NCI-H345 treated with DMSO at 0.1 percent for 48 hours (cell line): ENCODE data around the gene UHMK1.

ENCODE experiments used
- DNase-seq: peaks from one replicate; lab custom pipeline; 2025; ENCODE audit not compliant: unreplicated experiment; lab: John Stamatoyannopoulos, UW

Gene UHMK1

DNA sequence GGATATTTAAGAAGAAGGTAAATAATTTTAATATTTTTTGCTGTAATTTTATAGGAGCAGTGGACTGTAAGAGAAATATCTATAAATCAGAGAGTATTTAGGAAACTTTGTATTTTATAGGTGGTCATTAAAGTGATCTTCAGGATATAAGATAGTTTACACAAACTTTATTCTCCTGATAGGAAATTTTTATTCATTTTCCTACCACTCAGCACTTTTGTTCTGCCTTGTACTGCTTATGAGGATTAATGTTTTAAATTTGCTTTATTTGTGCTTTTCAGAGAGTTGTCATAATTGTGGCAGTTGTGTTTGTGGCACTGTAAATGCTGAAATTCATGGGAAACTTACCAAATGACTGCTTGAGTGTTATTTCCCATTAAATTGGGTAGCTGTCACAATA, 29.7 kb downstream of the UHMK1 start:
- DNase-seq, result no peak

GRCh38 chr1:162530307-162530987, 32.8 kb downstream of the UHMK1 start:
- no peak for DNase-seq

DNA sequence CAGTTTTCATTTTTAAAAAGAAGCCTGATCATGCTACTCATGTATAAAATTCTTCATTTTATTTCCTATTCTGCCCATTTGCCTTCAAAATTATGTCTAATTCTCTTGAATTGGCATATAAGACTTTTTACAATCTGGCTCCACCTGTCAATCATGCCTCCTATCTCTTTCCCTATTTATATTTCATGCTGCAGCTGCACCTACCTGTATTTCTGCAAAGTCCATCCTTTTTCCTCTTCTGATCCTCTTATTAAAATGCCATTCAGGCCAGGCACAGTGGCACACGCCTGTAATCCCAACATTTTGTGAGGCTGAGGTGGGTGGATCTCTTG, 33.3 kb downstream of the UHMK1 start:
- DNase-seq, result no peak

DNA sequence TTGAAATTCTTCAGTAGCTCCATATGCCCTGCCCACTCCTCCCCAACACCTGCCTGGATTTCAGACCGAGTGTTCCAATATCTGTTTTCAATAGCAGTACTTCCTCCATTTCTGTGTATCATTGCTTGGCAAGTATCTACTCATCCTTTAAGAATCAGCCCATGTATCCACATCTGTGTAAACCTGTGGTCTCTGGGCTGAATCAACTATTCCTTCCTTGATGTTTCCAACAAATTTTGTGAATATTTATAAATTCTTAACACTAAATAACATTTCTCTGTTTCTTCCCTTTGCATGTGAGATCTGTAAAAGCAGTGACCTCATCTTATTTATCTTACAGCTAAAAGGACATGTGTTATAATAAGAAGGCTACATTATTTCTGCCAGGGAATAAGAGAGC, 37.9 kb downstream of the UHMK1 start:
- DNase-seq, result no peak

- no peak for DNase-seq
Measured at GRCh38 chr1:162536511-162536910, 38.9 kb downstream of the UHMK1 start.

GRCh38 chr1:162537216-162537615, 39.6 kb downstream of the UHMK1 start:
- DNase-seq, result no peak

- DNase-seq, result no peak
Measured at GRCh38 chr1:162538815-162539431, 41.3 kb downstream of the UHMK1 start.

DNA sequence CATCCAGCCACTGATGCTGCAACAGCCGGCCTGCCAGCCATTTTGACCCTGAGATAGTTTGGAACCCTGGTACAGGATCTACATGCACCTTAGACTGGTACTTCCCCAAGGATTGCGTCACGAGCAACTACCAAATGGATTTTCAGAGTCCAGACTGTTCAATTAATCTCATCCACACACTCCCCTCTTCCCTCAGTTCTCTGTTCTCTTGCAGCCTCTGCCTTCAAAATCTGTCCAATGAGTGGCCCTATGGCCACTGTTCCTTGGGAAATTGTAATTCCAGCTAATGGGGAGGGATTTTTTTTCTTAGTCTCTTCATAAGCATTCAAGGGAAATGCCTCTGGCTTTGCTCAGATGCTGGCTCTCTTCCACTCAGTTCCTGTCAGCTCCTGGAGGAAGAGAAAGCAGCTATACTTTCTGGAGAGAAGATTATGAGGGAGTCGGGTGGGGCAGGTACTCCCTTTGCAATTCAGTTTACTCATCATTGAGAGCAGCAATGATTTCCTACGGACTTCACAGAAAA, 44.1 kb downstream of the UHMK1 start:
- DNase-seq, result no peak

- DNase-seq, result no peak
Measured at GRCh38 chr1:162543228-162543627, 45.6 kb downstream of the UHMK1 start.

DNA sequence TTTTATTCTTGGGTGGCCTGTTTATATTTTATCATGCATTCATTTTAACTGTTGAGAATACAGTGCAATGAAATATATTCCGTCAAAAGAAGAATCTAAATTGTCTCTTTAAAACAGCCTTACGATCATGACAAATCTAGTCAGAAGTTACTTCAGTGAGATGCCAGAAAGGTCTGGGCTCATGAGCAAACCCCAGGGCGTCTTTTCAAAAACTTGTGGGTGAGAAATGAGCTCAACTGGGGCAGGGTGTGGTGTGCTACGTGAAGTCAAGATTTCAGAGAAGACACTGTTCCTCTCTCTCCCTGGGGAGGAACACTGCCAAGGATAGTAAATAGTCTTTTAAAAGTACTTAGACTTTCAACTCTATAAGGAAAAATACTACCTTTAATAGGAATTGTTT, 50.6 kb downstream of the UHMK1 start:
- DNase-seq, result no peak

- no peak for DNase-seq
Measured at GRCh38 chr1:162549001-162549400, 51.4 kb downstream of the UHMK1 start.

DNA sequence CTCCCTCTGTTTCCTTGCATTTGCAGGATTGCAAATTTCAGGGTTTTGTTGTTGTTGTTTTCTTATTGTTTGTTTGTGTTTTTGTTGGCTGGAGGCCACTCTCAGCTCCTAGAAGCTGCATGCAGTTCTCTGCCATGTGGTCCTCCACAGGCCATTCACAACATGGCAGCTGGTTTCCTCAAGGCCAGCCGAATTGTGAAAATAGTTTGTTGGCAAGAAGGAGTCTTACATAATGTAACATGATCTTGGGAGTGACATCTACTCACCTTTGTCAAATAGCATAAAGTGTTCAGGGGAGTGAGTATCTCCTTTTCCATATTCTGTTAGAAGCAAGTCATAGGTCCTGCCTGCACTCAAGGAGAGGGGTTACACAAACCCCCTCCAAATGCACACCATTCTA, 53.3 kb downstream of the UHMK1 start:
- no peak for DNase-seq

- DNase-seq, result no peak
Measured at GRCh38 chr1:162551969-162552683, 54.5 kb downstream of the UHMK1 start.

DNA sequence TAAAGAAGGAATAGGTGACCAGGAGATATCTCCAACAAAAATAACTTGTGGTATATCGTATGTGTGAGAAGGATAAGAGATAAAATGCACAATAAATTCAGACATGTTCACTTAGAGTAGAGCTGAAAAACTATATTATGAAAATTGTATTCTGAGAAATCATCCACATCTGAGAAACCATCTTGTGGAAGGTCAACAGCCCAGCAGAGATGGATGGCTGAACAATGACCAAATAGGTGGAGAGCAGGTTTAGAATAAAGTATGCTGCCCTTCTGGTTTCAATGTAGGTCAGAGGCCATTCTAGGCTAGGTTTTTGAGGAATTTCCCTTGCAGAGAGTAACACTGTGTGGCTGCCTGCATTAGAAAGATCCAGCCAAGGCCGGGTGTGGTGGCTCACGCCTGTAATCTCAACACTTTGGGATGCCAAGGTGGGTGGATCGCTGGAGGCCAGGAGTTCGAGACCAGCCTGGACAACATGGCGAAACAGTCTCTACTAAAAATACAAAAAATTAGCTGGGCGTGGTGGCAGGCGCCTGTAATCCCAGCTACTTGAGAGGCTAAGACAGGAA, 55.1 kb downstream of the UHMK1 start:
- DNase-seq, result no peak

GRCh38 chr1:162554258-162554657, 56.6 kb downstream of the UHMK1 start:
- DNase-seq, result no peak

GRCh38 chr1:162557536-162557935, 59.9 kb downstream of the UHMK1 start:
- DNase-seq, result no peak

DNA sequence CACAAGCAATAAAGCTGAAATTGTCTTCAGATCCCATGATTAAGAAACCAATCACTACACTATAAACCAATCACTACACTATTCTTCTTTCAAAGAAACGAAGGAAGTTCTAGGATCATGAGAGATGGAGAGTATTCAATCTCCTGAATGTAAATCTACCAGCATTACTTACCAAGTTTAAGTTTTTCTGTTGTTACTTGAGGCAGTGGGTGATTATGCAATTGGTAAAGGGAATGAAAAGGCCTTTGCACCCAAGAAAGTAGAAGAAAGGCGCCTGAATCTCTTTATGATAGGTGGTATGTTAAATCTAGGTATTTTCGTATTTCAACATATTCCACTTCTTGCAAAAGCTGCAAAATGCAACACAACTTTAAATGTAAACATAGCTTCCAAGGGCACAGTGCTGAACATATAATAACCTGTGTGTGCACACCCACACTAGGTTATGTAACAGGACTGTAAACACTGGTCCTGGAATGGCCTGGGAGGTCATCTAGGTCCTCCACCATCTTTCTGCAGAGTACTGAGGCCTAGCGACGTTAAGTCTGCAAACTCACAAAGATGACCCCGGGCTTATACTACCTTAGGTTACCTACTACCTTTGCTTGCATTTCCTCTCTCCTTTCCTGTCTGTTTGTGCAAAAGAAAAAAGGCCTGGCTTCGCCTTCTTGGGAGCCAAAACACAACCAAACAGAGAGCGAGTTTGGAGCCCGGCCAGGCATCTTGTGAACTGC, 62.9 kb downstream of the UHMK1 start:
- DNase-seq, result peak; percentile 7

DNA sequence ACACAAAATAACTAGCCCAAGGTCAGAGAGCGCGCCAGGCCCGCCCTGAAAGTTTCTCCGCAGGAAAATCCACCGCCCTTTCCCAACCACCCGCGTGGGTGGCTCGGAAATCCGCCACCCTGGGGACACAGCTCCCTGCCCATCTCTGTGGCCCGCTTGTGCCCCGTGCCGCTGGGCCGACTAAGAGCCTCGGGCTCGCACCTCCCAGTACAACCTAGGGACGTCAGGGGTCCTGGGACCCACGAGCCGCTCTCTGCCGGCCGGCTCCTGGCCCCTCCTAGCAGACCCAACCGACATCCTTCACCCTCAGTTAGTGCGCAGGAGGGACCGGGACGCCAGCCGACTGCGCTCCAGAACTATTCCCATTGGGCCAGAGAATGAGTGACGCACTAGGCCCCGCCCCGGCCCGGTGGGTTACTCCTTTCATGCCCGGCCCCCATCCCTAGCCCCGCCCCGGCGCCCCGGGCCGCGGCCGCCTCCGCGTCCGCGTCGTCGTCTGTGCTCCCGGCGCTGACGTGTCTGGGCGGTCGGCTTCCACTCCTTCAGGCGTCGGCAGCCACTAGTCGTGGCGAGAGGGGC, 63.5 kb downstream of the UHMK1 start:
- DNase-seq, result peak; percentile 90

DNA sequence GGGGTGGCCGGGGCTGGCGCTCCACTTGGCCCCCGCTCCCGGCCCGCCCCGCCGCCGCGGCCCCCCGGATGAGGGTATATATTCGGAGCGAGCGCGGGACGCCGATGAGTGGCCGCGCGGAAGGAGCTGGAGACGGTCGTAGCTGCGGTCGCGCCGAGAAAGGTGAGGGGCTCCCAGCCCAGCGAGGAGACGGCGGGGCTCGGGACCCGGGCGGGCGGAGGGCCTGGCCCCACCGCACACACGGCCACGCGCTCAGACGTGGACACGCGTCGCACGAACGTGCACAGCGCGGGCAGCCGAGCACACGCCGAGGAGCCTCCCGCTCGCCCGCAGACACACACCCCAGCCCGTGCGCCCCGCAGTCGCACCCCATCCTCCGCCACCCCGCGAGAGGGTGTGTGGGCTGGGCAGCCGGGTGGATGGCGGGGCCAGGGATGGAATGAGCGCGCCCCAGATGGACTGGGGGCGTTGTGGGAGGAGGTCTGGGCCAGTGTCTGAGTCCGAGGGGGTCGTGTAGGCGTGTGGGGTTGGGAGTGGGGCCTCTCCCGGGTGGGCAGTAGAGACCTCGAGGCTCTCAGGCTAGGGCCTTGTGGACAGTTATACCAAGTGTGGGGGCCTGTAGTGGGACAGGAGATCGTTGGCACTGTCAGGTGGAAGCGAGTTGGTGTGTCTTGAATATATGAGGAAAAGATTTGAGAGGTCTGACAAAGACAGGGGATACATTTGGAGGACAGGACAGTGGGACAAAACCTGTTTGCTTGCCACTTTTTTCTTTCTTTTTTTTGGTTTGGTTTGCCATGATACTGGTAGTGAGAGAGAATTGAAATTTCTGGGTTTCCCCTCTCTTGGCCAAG, 64.2 kb downstream of the UHMK1 start, which contains the start of gene UAP1:
Gene UAP1 (plus strand): TSS at position 107 of the 854 bp plus-strand sequence. CDS start 4,347 bp downstream, outside the sequence.
- DNase-seq, result no peak

GRCh38 chr1:162562470-162562828, 64.8 kb downstream of the UHMK1 start:
- no peak for DNase-seq
